Neural cell (in vitro differentiated cells): ENCODE results near the gene LXN. TPM values are rescaled to one million over a fixed set of nuclear protein-coding genes. Genes with fewer than 3 reads are reported as not detected.

Source experiments
- polyA plus RNA-seq: library from polyadenylated mRNA; depleted of rRNA; stranded (reverse); fragments of >200 nt; gene quantifications from 2 replicates; pipeline ENCODE4 v1.2.3, GENCODE V29; 2014
- small RNA-seq, 3 experiments: library from RNA; depleted of rRNA; stranded (forward); fragments of <200 nt; gene quantifications; one replicate each; pipeline ENCODE3, GENCODE V24; 2012

The LXN gene
- polyA plus RNA-seq, 1 donor from 2014 or later = 0.53 TPM

Small RNA genes within 50 kb of the gene (small RNA-seq; reads per million reads assigned to genes)
- gene AC025033.1 (0 reads per million in 3 experiments), gene AC080013.6 (0 reads per million in 3 experiments)

Other genes starting within 250 kb of the LXN start
- gene MLF1, start 101.5 kb downstream of the LXN start, polyA plus RNA-seq = 45.5 and 55.9 TPM in 2 replicates
- 46.8 and 67.1 TPM in 2 replicates for gene GFM1, start 28.1 kb downstream of the LXN start, polyA plus RNA-seq
- not detected in 2 replicates for gene RARRES1, start 59.8 kb upstream of the LXN start, polyA plus RNA-seq
- gene MFSD1, start 129.4 kb upstream of the LXN start, polyA plus RNA-seq = 82.4 and 107 TPM in 2 replicates